A204.1 (cell line): ENCODE results near the gene DBN1.
"Not testable (repeated sequence)": the region's sequence is repeated elsewhere in the genome, so short reads cannot be mapped to it uniquely, and the experiment has no call there.

Source experiments
- FAIRE-seq: peaks from 2 replicates; lab custom pipeline; 2012; peaks lifted over from hg19 to GRCh38; lab: Jason Lieb, UNC

DBN1 gene

DNA sequence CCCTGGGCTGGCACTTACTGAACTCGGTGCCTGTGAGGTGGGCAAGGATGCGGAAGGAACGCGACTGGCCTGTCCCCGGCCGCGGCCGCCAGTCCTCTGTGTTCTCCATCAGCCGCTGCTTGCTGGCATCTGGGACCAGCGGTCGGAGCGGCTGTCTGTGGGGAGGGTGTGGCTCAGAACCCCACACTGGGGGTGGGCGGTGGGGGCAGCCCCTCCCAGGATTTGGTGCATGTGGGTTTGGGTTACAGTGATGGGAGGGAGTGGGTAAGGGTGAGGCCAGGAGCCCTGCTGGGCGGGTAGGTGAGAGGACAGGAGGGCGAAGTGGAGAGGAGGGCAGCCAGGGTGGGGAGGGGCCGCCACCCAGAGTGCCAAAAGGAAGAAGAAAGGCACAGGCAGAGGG is 17.6 kb upstream of the DBN1 start:
- no peak for FAIRE-seq

DNA sequence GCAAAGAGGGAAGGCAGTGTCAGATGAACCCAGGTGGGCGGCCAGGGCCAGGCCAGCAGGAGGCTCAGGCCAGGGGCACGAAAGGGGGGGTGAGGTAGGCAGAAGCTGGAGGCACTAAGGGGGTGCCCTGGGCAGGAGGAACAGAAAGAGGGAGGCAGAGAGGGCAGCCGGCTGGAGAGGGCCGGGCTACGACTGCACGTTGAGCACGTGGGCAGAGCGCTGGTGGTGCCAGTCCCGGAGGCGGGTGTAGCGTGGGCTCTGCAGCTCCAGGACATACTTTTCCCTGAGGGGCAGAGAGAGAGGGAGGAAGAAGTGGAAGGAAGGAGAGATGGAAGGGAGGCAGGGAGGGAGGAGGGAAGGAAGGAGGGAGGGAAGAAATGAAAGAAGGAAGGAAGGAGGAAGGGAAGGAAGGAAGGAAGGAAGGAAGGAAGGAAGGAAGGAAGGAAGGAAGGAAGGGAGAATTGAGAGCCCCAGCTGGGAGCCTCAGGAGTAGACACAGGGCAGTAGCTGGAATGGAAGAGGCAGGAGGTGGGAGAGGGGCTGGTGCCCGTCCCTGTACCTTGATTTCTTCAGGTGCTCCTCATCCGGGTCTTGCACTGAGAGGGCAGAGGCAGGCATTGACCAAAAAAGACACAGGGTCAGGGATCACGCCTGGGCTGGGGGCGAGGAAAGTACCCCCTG is 17.0 kb upstream of the DBN1 start:
- FAIRE-seq, result no peak

GRCh38 chr5:177489119-177489716 is 15.8 kb upstream of the DBN1 start:
- FAIRE-seq, result no peak

- no peak for FAIRE-seq
These were observed 14.5 kb upstream of the DBN1 start for GRCh38 chr5:177487975-177488374.

DNA sequence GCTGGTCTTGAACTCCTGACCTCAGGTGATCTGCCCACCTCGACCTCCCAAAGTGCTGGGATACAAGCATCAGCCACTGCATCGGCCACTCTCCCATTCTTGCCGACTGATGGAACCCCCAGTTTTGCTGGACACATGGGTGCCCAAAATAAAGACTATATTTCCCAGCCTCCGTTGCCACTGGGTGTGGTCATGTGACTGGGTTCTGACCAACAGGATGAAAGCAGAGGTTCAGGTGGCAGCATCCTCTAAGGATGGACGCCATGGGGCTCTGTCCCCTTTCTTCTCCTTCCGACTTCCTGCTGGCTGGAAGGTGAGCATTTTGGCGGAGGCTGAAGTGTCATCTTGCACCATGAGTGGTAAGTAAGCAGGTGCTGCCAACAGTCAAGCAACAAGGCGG is 13.7 kb upstream of the DBN1 start:
- FAIRE-seq, result no peak

DNA sequence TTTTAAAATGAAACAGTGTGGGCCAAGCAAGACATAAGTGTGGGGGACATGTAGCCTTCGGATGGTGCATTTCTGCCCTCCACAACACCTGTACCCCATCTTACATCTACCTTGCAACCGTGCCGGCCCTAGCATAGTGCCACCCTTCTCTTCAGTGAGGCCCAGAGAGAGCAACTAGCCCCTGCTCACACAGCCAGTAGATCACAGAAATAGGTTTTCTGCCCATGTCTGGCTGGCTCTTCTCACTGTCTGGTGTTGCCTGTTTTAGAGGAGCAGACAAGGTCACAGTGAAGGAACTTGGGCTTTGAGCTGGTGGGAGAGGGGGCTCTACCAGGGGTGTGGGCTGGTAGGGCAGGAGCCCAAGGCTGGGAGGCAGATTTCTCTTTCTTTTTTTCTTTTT is 12.8 kb upstream of the DBN1 start:
- FAIRE-seq, result no peak

DNA sequence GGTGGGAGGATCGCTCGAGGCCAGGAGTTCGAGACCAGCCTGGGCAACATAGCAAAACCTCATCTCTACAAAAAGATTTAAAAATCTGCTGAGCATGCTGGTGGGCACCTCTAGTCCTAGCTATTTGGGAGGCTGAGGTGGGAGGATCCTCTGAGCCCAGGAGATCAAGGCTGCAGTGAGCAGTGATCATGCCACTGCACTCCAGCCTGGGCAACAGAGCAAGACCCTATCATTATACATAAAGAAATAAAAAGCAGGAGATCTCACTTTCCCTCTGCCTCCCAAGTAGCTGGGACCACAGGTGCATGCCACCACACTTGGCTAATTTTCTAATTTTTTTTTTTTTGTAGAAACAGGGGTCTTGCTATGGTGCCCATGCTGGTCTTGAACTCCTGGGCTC is 12.3 kb upstream of the DBN1 start:
- FAIRE-seq, result not testable (repeated sequence)

DNA sequence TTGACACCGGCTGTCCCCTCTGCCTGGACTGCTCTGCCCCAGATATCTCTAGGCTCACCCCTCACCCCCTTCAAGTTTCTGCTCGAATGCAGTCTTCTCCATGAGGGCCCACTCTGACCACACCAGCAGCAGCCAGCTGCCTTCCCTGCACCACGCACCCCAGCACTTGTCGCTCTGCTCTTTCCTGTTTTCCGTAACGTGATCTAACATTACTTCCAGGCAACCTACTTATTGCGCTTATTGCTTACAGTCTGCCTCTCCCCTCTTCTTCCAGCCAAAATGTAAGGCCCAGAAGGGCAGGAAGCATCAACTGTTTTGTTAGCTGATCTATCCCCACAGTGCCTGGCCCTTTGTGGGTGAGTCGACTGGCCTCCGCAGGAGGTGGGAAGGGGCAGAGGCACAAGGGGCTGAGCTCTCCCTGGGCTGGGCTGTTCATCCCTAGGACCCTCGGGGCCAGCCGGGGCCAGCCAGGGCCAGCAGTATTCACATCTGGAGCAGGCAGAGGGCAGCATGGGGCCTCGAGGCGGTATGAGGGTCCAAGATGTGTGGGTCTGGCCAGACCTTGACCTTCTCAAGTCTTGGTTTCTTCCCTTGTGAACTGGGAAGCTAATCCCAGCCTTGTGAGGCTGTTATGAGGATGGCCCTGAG is 11.6 kb upstream of the DBN1 start:
- FAIRE-seq, result no peak

GRCh38 chr5:177483994-177484901 is 10.8 kb upstream of the DBN1 start:
- FAIRE-seq, result no peak

DNA sequence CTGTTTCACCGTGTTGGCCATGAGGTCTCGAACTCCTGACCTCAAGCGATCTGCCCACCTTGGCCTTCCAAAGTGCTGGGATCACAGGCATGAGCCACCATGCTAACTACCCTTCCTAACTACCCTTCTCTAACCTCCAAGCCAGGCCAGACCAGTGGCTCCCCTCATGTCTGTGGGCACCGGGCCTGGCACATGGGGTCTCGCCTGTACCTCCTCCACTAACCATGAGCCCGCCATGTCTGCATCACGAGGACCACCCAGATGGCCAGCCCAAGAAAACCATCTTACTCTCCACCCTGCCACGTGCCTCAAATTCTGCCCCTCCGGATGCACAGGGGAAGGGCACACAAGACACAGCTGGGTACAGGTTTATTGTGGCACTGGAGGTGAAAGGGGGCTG is 9.6 kb upstream of the DBN1 start:
- FAIRE-seq, result no peak

GRCh38 chr5:177482359-177482795 is 8.9 kb upstream of the DBN1 start:
- no peak for FAIRE-seq

DNA sequence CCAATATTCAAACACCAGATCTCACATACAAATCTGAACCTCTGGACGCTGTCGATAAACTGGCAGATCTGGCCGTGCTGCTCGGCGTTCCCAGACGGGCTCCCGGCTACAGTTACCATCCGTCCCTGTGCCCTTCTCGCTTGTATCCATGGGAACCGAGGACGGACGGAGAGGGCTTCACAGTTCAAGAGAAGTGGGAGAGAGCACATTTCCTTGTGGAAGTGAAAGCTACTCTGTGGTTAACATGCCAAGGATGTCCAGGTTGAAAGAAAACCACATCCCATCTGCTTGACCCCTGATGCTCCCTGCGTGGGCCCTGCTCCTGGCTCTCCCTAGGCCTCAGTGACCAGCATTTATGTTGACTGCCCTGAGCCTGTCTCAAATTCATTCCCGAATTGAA is 6.3 kb upstream of the DBN1 start:
- FAIRE-seq, result no peak

- FAIRE-seq, result no peak
These were observed 5.5 kb upstream of the DBN1 start for GRCh38 chr5:177478711-177479646.

GRCh38 chr5:177477701-177478477 is 4.5 kb upstream of the DBN1 start:
- FAIRE-seq, result no peak

GRCh38 chr5:177476531-177477233 is 3.2 kb upstream of the DBN1 start:
- FAIRE-seq, result no peak

DNA sequence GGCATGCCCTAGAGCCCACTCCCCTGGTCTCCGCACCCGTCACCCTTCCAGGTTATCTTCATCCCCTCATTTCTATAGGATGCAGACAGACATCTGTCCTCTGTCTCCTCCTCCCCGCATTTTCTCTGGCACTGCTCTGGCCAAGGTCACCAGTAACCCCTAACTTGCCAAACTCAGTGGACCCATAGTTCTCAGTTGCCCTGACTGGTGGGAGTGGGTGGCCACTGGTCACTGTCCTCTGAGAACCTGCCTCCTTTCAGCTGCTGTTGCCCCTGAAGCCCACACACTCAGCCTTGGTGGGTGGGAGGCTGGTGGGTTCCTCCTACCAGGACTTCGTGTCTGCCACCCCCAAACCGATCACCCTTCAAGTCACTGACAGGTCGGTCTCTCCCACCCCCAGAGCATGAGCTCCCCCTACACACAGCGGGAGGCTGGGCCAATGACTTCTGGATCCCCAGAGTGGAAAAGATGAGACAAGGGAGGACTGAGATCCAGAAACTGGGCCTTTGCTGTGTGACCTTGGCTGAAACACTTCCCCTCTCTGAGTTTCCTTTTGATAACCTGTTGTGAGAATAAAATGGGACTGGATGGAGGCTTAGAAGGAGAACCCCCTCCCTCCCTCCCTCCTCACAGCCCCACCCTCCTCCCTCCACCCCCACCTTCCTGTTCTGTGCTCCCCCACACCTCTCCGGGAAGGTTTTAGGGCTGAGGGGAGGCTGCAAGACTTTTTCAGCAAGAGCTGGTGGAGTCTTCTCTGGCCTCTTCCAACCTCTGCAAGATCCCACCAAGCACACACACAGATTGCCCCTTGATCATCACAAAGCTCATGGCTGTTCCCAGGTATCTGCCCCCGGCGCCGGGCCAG is 2.4 kb upstream of the DBN1 start:
- no peak for FAIRE-seq

DNA sequence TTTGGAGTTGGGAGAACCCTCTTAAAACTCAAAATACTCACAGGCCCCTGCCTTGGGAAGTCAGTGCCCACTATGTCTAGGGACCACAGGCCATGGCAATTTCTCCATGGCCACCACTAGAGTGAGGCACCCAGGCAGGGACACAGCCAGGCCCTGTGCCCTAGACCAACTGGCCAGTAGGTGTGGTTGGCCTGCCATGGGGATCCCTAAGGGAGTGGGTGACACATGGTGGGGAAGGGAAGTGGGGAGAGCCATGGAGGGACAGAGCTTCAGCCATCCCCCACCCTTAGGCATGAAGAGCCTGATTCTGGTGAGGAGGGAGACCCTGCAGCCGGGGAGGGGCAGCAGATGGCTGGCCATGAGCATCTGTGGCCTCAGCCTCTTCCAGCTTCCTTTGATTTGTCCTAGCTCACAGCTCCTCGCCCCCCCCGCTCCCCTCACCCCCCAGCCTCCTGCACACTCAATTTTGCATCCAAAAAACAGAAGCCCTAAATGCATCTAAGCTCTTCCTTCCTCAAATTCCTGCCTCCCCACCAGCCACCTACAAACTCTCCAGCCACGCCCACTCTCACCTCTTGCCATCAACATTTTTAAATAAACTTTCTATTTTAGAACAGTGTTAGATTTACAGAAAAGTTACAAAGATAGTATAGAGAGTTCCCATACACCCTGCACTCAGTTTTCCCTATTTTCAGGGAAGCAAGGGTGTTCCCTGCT is 1.6 kb upstream of the DBN1 start:
- FAIRE-seq, result no peak

- FAIRE-seq, result no peak
These were observed 605 bp upstream of the DBN1 start for GRCh38 chr5:177474002-177474476.
